Measurements from ENCODE around the gene FRK. TPM values are rescaled to one million over a fixed set of nuclear protein-coding genes. Genes with fewer than 3 reads are reported as not detected.

Gene FRK
- polyA plus RNA-seq, 4 donors: 2.9 to 11.2 (median 5.8) TPM

GRCh38 chr6:116015983-116016382 lies 44.7 kb downstream of the FRK start:
- Histone ChIP-seq H3K4me3 (ENCODE audit: low read depth in 1 of 3, low read length in 3 of 3) (no peak overlapping the region), H3K27ac (ENCODE audit: low read depth in 1 of 3, low read length in 2 of 3) (peak overlapping the region in 2 of 3 donors; percentile 27 to 75), H3K9me3 (ENCODE audit: control insufficient read depth in 2 of 2, insufficient read depth in 1 of 2, low read depth in 1 of 2, low read length in 1 of 2) (no peaks in the 10 kb centered on the region), H3K36me3 (ENCODE audit: control insufficient read depth in 3 of 3, insufficient read depth in 2 of 3, low read depth in 1 of 3, low read length in 3 of 3) (no peaks in the 10 kb centered on the region), H3K27me3 (ENCODE audit: control insufficient read depth in 3 of 3, insufficient read depth in 3 of 3, low read length in 3 of 3) (no peaks in the 10 kb centered on the region), H3K4me1 (ENCODE audit: control insufficient read depth in 3 of 3, insufficient read depth in 2 of 3, low read depth in 1 of 3, low read length in 2 of 3) (peaks cover 4 to 47% (median 10%) of the 10 kb centered on the region in 3 donors)
- peak; percentile 33 for FAIRE-seq
- peak; percentile 79 to 87 for DNase-seq

GRCh38 chr6:116015561-116015960 lies 45.1 kb downstream of the FRK start:
- H3K4me3 ChIP-seq (ENCODE audit: low read depth in 1 of 3, low read length in 3 of 3): no peak overlapping the region
- DNase-seq: peak; percentile 38 to 82

GRCh38 chr6:116012951-116013350 lies 47.7 kb downstream of the FRK start:
- H3K27ac ChIP-seq (ENCODE audit: low read depth in 1 of 3, low read length in 2 of 3): peak overlapping the region in 1 of 3 donors; percentile 6
- H3K4me3 ChIP-seq (ENCODE audit: low read depth in 1 of 3, low read length in 3 of 3): no peak overlapping the region
- H3K9me3 ChIP-seq (ENCODE audit: control insufficient read depth in 2 of 2, insufficient read depth in 1 of 2, low read depth in 1 of 2, low read length in 1 of 2): no peaks in the 10 kb centered on the region
- peaks cover 4 to 42% (median 4%) of the 10 kb centered on the region in 3 donors for H3K4me1 ChIP-seq (ENCODE audit: control insufficient read depth in 3 of 3, insufficient read depth in 2 of 3, low read depth in 1 of 3, low read length in 2 of 3)
- H3K36me3 ChIP-seq (ENCODE audit: control insufficient read depth in 3 of 3, insufficient read depth in 2 of 3, low read depth in 1 of 3, low read length in 3 of 3): no peaks in the 10 kb centered on the region
- FAIRE-seq: no peak
- no peaks in the 10 kb centered on the region for H3K27me3 ChIP-seq (ENCODE audit: control insufficient read depth in 3 of 3, insufficient read depth in 3 of 3, low read length in 3 of 3)
- no peak for DNase-seq

More at GRCh38 chr6:116015561-116015960, 45.1 kb downstream of the FRK start:
- Histone ChIP-seq H3K27me3 (ENCODE audit: control insufficient read depth in 3 of 3, insufficient read depth in 3 of 3, low read length in 3 of 3) (no peaks in the 10 kb centered on the region), H3K4me1 (ENCODE audit: control insufficient read depth in 3 of 3, insufficient read depth in 2 of 3, low read depth in 1 of 3, low read length in 2 of 3) (peaks cover 4 to 47% (median 10%) of the 10 kb centered on the region in 3 donors), H3K27ac (ENCODE audit: low read depth in 1 of 3, low read length in 2 of 3) (peak overlapping the region in 2 of 3 donors; percentile 52 to 75), H3K9me3 (ENCODE audit: control insufficient read depth in 2 of 2, insufficient read depth in 1 of 2, low read depth in 1 of 2, low read length in 1 of 2) (no peaks in the 10 kb centered on the region), H3K36me3 (ENCODE audit: control insufficient read depth in 3 of 3, insufficient read depth in 2 of 3, low read depth in 1 of 3, low read length in 3 of 3) (no peaks in the 10 kb centered on the region)
- FAIRE-seq: no peak

- 6 to 49% (median 21%) methylated on average over 1 of the region's 1 CpG for WGBS, 3 donors
- Histone ChIP-seq H3K4me3 (ENCODE audit: low read depth in 1 of 3, low read length in 3 of 3) (no peak overlapping the region), H3K4me1 (ENCODE audit: control insufficient read depth in 3 of 3, insufficient read depth in 2 of 3, low read depth in 1 of 3, low read length in 2 of 3) (peaks cover under 1 to 38% (median 4%) of the 10 kb centered on the region in 3 donors), H3K27ac (ENCODE audit: low read depth in 1 of 3, low read length in 2 of 3) (peak overlapping the region; percentile 6 to 38 (median 15)), H3K27me3 (ENCODE audit: control insufficient read depth in 3 of 3, insufficient read depth in 3 of 3, low read length in 3 of 3) (no peaks in the 10 kb centered on the region), H3K9me3 (ENCODE audit: control insufficient read depth in 2 of 2, insufficient read depth in 1 of 2, low read depth in 1 of 2, low read length in 1 of 2) (no peaks in the 10 kb centered on the region), H3K36me3 (ENCODE audit: control insufficient read depth in 3 of 3, insufficient read depth in 2 of 3, low read depth in 1 of 3, low read length in 3 of 3) (no peaks in the 10 kb centered on the region)
- DNase-seq (peak; percentile 60 to 84), FAIRE-seq (no peak)
Observed at GRCh38 chr6:116012471-116012949, 48.2 kb downstream of the FRK start.

GRCh38 chr6:116011520-116011919 lies 49.2 kb downstream of the FRK start:
- no peak overlapping the region for H3K4me3 ChIP-seq (ENCODE audit: low read depth in 1 of 3, low read length in 3 of 3)
- H3K27ac ChIP-seq (ENCODE audit: low read depth in 1 of 3, low read length in 2 of 3): peak overlapping the region in 2 of 3 donors; percentile 3 to 15
- H3K4me1 ChIP-seq (ENCODE audit: control insufficient read depth in 3 of 3, insufficient read depth in 2 of 3, low read depth in 1 of 3, low read length in 2 of 3): peaks cover 0 to 28% (median 0%) of the 10 kb centered on the region in 3 donors
- no peak for FAIRE-seq
- H3K9me3 ChIP-seq (ENCODE audit: control insufficient read depth in 2 of 2, insufficient read depth in 1 of 2, low read depth in 1 of 2, low read length in 1 of 2): no peaks in the 10 kb centered on the region
- WGBS, 3 donors: 23 to 49% (median 25%) methylated on average over 3 of the region's 3 CpGs
- no peaks in the 10 kb centered on the region for H3K36me3 ChIP-seq (ENCODE audit: control insufficient read depth in 3 of 3, insufficient read depth in 2 of 3, low read depth in 1 of 3, low read length in 3 of 3)
- peak; percentile 56 to 86 for DNase-seq
- no peaks in the 10 kb centered on the region for H3K27me3 ChIP-seq (ENCODE audit: control insufficient read depth in 3 of 3, insufficient read depth in 3 of 3, low read length in 3 of 3)

- 5 to 16% (median 11%) methylated on average over 3 of the region's 3 CpGs for WGBS, 3 donors
- Histone ChIP-seq H3K4me1 (ENCODE audit: control insufficient read depth in 3 of 3, insufficient read depth in 2 of 3, low read depth in 1 of 3, low read length in 2 of 3) (peaks cover 0 to 25% (median 0%) of the 10 kb centered on the region in 3 donors), H3K27me3 (ENCODE audit: control insufficient read depth in 3 of 3, insufficient read depth in 3 of 3, low read length in 3 of 3) (no peaks in the 10 kb centered on the region), H3K4me3 (ENCODE audit: low read depth in 1 of 3, low read length in 3 of 3) (no peak overlapping the region), H3K36me3 (ENCODE audit: control insufficient read depth in 3 of 3, insufficient read depth in 2 of 3, low read depth in 1 of 3, low read length in 3 of 3) (no peaks in the 10 kb centered on the region), H3K9me3 (ENCODE audit: control insufficient read depth in 2 of 2, insufficient read depth in 1 of 2, low read depth in 1 of 2, low read length in 1 of 2) (no peaks in the 10 kb centered on the region), H3K27ac (ENCODE audit: low read depth in 1 of 3, low read length in 2 of 3) (peak overlapping the region in 1 of 3 donors; percentile 16)
- DNase-seq: peak; percentile 78
- no peak for FAIRE-seq
Observed at GRCh38 chr6:116010790-116011401, 49.8 kb downstream of the FRK start.

GRCh38 chr6:116010386-116010785 lies 50.3 kb downstream of the FRK start:
- H3K36me3 ChIP-seq (ENCODE audit: control insufficient read depth in 3 of 3, insufficient read depth in 2 of 3, low read depth in 1 of 3, low read length in 3 of 3): no peaks in the 10 kb centered on the region
- DNase-seq (no peak), FAIRE-seq (no peak)
- no peaks in the 10 kb centered on the region for H3K27me3 ChIP-seq (ENCODE audit: control insufficient read depth in 3 of 3, insufficient read depth in 3 of 3, low read length in 3 of 3)
- no peak overlapping the region for H3K27ac ChIP-seq (ENCODE audit: low read depth in 1 of 3, low read length in 2 of 3)
- peaks cover 0 to 21% (median 0%) of the 10 kb centered on the region in 3 donors for H3K4me1 ChIP-seq (ENCODE audit: control insufficient read depth in 3 of 3, insufficient read depth in 2 of 3, low read depth in 1 of 3, low read length in 2 of 3)
- H3K9me3 ChIP-seq (ENCODE audit: control insufficient read depth in 2 of 2, insufficient read depth in 1 of 2, low read depth in 1 of 2, low read length in 1 of 2): no peaks in the 10 kb centered on the region
- no peak overlapping the region for H3K4me3 ChIP-seq (ENCODE audit: low read depth in 1 of 3, low read length in 3 of 3)
- 81 to 87% (median 82%) methylated on average over 3 of the region's 3 CpGs for WGBS, 3 donors

- Histone ChIP-seq H3K9me3 (ENCODE audit: control insufficient read depth in 2 of 2, insufficient read depth in 1 of 2, low read depth in 1 of 2, low read length in 1 of 2) (no peaks in the 10 kb centered on the region), H3K36me3 (ENCODE audit: control insufficient read depth in 3 of 3, insufficient read depth in 2 of 3, low read depth in 1 of 3, low read length in 3 of 3) (peaks cover 0 to 2% (median 0%) of the 10 kb centered on the region in 3 donors), H3K27ac (ENCODE audit: low read depth in 1 of 3, low read length in 2 of 3) (no peak overlapping the region), H3K27me3 (ENCODE audit: control insufficient read depth in 3 of 3, insufficient read depth in 3 of 3, low read length in 3 of 3) (no peaks in the 10 kb centered on the region), H3K4me3 (ENCODE audit: low read depth in 1 of 3, low read length in 3 of 3) (no peak overlapping the region), H3K4me1 (ENCODE audit: control insufficient read depth in 3 of 3, insufficient read depth in 2 of 3, low read depth in 1 of 3, low read length in 2 of 3) (peaks cover 0 to 14% (median 0%) of the 10 kb centered on the region in 3 donors)
- peak in 1 of 2 donors; percentile 31 for DNase-seq
- 57 to 79% (median 69%) methylated on average over 6 of the region's 6 CpGs for WGBS, 3 donors
- FAIRE-seq: no peak
Observed at GRCh38 chr6:116008470-116009243, 52.0 kb downstream of the FRK start.
